Neural progenitor cell (in vitro differentiated cells): ENCODE data around the gene SCN8A.

ENCODE experiments used
- CTCF ChIP-seq: fragments of 200-600 bp; sonication (generic); IDR thresholded peaks from 2 replicates; pipeline ENCODE4 v1.5.1; 2017; ENCODE audit warnings: antibody characterized with exemption, mild to moderate bottlenecking
- EZH2phosphoT487 ChIP-seq: fragments of 200-600 bp; sonication (generic); IDR thresholded peaks from 2 replicates; pipeline ENCODE4 v1.6.1; 2017; ENCODE audit warnings: antibody characterized with exemption

DNA sequence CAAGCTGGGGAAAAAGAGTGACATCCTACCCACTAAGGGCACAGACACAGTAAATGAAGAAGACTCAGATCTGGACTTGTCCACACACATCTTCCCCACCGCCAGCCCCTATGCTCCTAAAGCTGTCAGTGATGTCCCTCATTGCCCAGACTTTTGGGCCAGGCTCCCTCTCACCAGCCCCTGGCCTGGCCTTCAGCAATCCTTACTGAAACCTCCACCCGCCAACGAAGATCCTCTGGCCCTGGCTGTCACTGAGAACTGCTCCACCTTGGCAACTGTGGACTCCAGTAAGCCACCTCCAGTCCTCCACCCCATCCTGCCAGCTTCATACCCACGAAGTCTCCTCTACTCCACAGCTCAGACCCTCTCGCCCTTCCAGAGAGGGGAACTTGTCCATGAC lies 234.2 kb downstream of the SCN8A start:
- TF ChIP-seq EZH2phosphoT487 (no peak), CTCF (no peak)
